Suprapubic skin (tissue), 4 donors: ENCODE results near the gene RIPOR3. TPM values are rescaled to one million over a fixed set of nuclear protein-coding genes. Genes with fewer than 3 reads are reported as not detected.

ENCODE experiments used
- DNase-seq, 2 donors: peaks; one replicate each; pipeline ENCODE4 v3.0.0-alpha.2; 2019; ENCODE audit warnings: low spot score in 2 of 2
- H3K27ac ChIP-seq: fragments of 200-600 bp; sonication (generic); one replicate; pipeline ENCODE4 v1.5.1; 2019
- H3K27me3 ChIP-seq: fragments of 200-600 bp; sonication (generic); one replicate; pipeline ENCODE4 v1.5.1; 2019
- H3K36me3 ChIP-seq: fragments of 200-600 bp; sonication (generic); one replicate; pipeline ENCODE4 v1.5.1; 2019
- H3K4me1 ChIP-seq: fragments of 200-600 bp; sonication (generic); one replicate; pipeline ENCODE4 v1.5.1; 2019
- H3K4me3 ChIP-seq: fragments of 200-600 bp; sonication (generic); one replicate; pipeline ENCODE4 v1.5.1; 2019; ENCODE audit warnings: mild to moderate bottlenecking
- H3K9me3 ChIP-seq: fragments of 200-600 bp; sonication (generic); one replicate; pipeline ENCODE4 v1.5.1; 2019
- CTCF ChIP-seq, 2 donors: fragments of 200-600 bp in 1 of 2; fragments of 450-650 bp in 1 of 2; sonication (generic) in 1 of 2; IDR thresholded peaks; one replicate each; pipeline ENCODE4 v1.5.1; 2016 to 2019; ENCODE audit warnings: antibody characterized with exemption in 2 of 2, mild to moderate bottlenecking in 1 of 2, moderate library complexity in 1 of 2
- EP300 ChIP-seq: sonication (generic); formaldehyde crosslinking; IDR thresholded peaks from one replicate; pipeline ENCODE4 v1.6.1; 2017; ENCODE audit warnings: antibody characterized with exemption
- POLR2A ChIP-seq, 2 donors: fragments of 450-650 bp; IDR thresholded peaks; one replicate each; pipeline ENCODE4 v1.6.1; 2017; ENCODE audit warnings: antibody characterized with exemption in 2 of 2, mild to moderate bottlenecking in 2 of 2, moderate library complexity in 2 of 2
- POLR2AphosphoS5 ChIP-seq, 3 donors: sonication (generic); formaldehyde crosslinking; IDR thresholded peaks; one replicate each; pipeline ENCODE4 v1.6.1; 2017; ENCODE audit warnings: antibody characterized with exemption in 3 of 3
- WGBS: methylation state at CpG from one replicate; pipeline ENCODE4 v1.1.5; 2018; 5-methylcytosine and 5-hydroxymethylcytosine counted together
- total RNA-seq, 4 donors: library from RNA; depleted of rRNA; stranded (reverse); fragments of >200 nt; gene quantifications; one replicate each; pipeline ENCODE4 v1.1.0, GENCODE V29; 2016

RIPOR3 gene
- total RNA-seq, 4 donors from 2014 or later: 3.3 to 10.1 (median 5.3) TPM

- DNase-seq: no peak
- no peaks in the 10 kb centered on the region for H3K27me3 ChIP-seq
- no peak overlapping the region for H3K4me3 ChIP-seq
- no peak overlapping the region for H3K27ac ChIP-seq
- WGBS: 71% methylated on average over 5 of the region's 5 CpGs
- no peaks in the 10 kb centered on the region for H3K9me3 ChIP-seq
- no peak for TF ChIP-seq POLR2A (IDR thresholded peaks at IDR 0.05)
- peaks cover 84% of the 10 kb centered on the region for H3K36me3 ChIP-seq
- H3K4me1 ChIP-seq: peaks cover 11% of the 10 kb centered on the region
Measured at GRCh38 chr20:50578778-50579165, 112.6 kb downstream of the RIPOR3 start.

- Histone ChIP-seq H3K27ac (no peak overlapping the region), H3K4me3 (no peak overlapping the region), H3K4me1 (peaks cover 13% of the 10 kb centered on the region), H3K36me3 (peaks cover 79% of the 10 kb centered on the region), H3K9me3 (no peaks in the 10 kb centered on the region), H3K27me3 (no peaks in the 10 kb centered on the region)
- DNase-seq: no peak
- WGBS: 83% methylated on average over 14 of the region's 14 CpGs
- TF ChIP-seq EP300 (no peak), POLR2A (IDR thresholded peaks at IDR 0.05) (no peak), CTCF (IDR thresholded peaks at IDR 0.05) (no peak), POLR2AphosphoS5 (IDR thresholded peaks at IDR 0.05) (no peak)
Measured at GRCh38 chr20:50578061-50578777, 113.1 kb downstream of the RIPOR3 start.

- no peak overlapping the region for H3K4me3 ChIP-seq
- 67% methylated on average over 16 of the region's 17 CpGs for WGBS
- no peak for DNase-seq
- H3K36me3 ChIP-seq: peaks cover 71% of the 10 kb centered on the region
- no peak overlapping the region for H3K27ac ChIP-seq
- H3K9me3 ChIP-seq: no peaks in the 10 kb centered on the region
- TF ChIP-seq EP300 (no peak), POLR2AphosphoS5 (IDR thresholded peaks at IDR 0.05) (no peak), POLR2A (IDR thresholded peaks at IDR 0.05) (no peak), CTCF (IDR thresholded peaks at IDR 0.05) (no peak)
- H3K4me1 ChIP-seq: peaks cover 21% of the 10 kb centered on the region
- H3K27me3 ChIP-seq: no peaks in the 10 kb centered on the region
Measured at GRCh38 chr20:50577175-50578018, 113.9 kb downstream of the RIPOR3 start.

- 52% methylated on average over 12 of the region's 12 CpGs for WGBS
- TF ChIP-seq CTCF (IDR thresholded peaks at IDR 0.05): peak; percentile 62 to 63
- TF ChIP-seq EP300: no peak
- Histone ChIP-seq H3K27me3 (no peaks in the 10 kb centered on the region), H3K4me3 (no peak overlapping the region), H3K27ac (no peak overlapping the region), H3K4me1 (peaks cover 26% of the 10 kb centered on the region), H3K36me3 (peaks cover 58% of the 10 kb centered on the region), H3K9me3 (no peaks in the 10 kb centered on the region)
- DNase-seq: peak in 1 of 2 donors; percentile 82
Measured at GRCh38 chr20:50575865-50576720, 115.2 kb downstream of the RIPOR3 start.

- Histone ChIP-seq H3K27me3 (no peaks in the 10 kb centered on the region), H3K4me1 (peaks cover 32% of the 10 kb centered on the region), H3K9me3 (no peaks in the 10 kb centered on the region), H3K36me3 (peaks cover 46% of the 10 kb centered on the region), H3K27ac (no peak overlapping the region), H3K4me3 (no peak overlapping the region)
- TF ChIP-seq EP300: no peak
- TF ChIP-seq POLR2AphosphoS5 (IDR thresholded peaks at IDR 0.05): no peak
- TF ChIP-seq CTCF (IDR thresholded peaks at IDR 0.05): no peak
- TF ChIP-seq POLR2A (IDR thresholded peaks at IDR 0.05): no peak
- peak in 1 of 2 donors; percentile 41 for DNase-seq
- 94% methylated on average over 5 of the region's 5 CpGs for WGBS
Measured at GRCh38 chr20:50574586-50574985, 116.8 kb downstream of the RIPOR3 start.
